Prostate gland (tissue), 2 donors: Measurements from ENCODE around the gene ZNF385D. TPM values are rescaled to one million over a fixed set of nuclear protein-coding genes. Genes with fewer than 3 reads are reported as not detected.

Source experiments
- DNase-seq: peaks from one replicate; pipeline ENCODE4 v3.0.0-alpha.2; 2019; ENCODE audit warnings: low spot score
- H3K27ac ChIP-seq, 2 donors: fragments of 200-600 bp; sonication (generic); 2 replicates each; pipeline ENCODE4 v1.5.1; 2017 to 2019
- H3K27me3 ChIP-seq: fragments of 200-600 bp; sonication (generic); replicated peaks from 2 replicates; pipeline ENCODE4 v1.5.1; 2019; ENCODE audit not compliant: insufficient read depth
- H3K36me3 ChIP-seq, 2 donors: fragments of 200-600 bp; sonication (generic); 1 replicate in 1 of 2; 2 replicates in 1 of 2; pipeline versions ENCODE4 v1.5.1 to v1.8.1; 2017 to 2019
- H3K4me1 ChIP-seq: fragments of 200-600 bp; sonication (generic); replicated peaks from 2 replicates; pipeline ENCODE4 v1.5.1; 2019
- H3K4me3 ChIP-seq, 2 donors: fragments of 200-600 bp; sonication (generic); 2 replicates each; pipeline ENCODE4 v1.5.1; 2017 to 2019
- H3K9me3 ChIP-seq: fragments of 200-600 bp; sonication (generic); 2 replicates; pipeline ENCODE4 v1.5.1; 2017
- POLR2A ChIP-seq: fragments of 450-650 bp; IDR thresholded peaks from one replicate; pipeline ENCODE4 v1.6.1; 2016; ENCODE audit warnings: antibody characterized with exemption, mild to moderate bottlenecking
- POLR2AphosphoS5 ChIP-seq: sonication (generic); formaldehyde crosslinking; IDR thresholded peaks from one replicate; pipeline ENCODE4 v1.6.1; 2017; ENCODE audit warnings: antibody characterized with exemption
- WGBS: methylation state at CpG from one replicate; pipeline ENCODE4 v1.1.5; 2018; 5-methylcytosine and 5-hydroxymethylcytosine counted together
- intact Hi-C: fragments of 100-400 bp; cut with DNase I; formaldehyde crosslinking; loops from one replicate; pipeline ENCODE4 v1.14.2; 2022
- total RNA-seq, 2 donors: library from RNA; depleted of rRNA; stranded (reverse); fragments of >200 nt; gene quantifications; one replicate each; pipeline ENCODE4 v1.1.0, GENCODE V29; 2016
- TF ChIP-seq, protein P1 (sequence below), 4 experiments: fragments of 200-600 bp in 2 of 4; fragments of 450-650 bp in 2 of 4; sonication (generic) in 2 of 4; IDR thresholded peaks; 1 replicate in 3 of 4; 2 replicates in 1 of 4; pipeline ENCODE4 v1.5.1; 2016 to 2019; ENCODE audit warnings: antibody characterized with exemption in 4 of 4, mild to moderate bottlenecking in 2 of 4, moderate library complexity in 2 of 4

ZNF385D gene
- total RNA-seq, 2 donors from 2014 or later, result 1.0 to 5.9 TPM

DNA sequence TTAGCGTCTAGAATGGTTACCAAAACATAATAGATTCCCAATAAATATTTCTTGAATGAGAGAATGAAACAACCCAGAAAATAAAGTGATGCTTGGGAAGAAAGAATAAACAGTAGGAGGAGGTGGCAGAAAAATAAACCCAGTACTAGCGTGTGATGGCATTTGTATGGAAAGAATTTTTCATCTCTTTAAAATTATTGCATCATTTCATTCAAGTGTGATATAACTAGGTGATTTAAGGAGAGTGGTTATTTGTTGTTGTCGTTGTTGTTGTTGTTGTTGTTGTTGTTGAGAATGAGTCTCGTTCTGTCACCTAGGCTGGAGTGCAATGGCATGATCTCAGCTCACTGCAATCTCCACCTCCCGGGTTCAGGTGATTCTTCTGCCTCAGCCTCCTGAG lies 293.9 kb downstream of the ZNF385D start:
- no peaks in the 10 kb centered on the region for H3K27me3 ChIP-seq
- H3K4me1 ChIP-seq, result no peaks in the 10 kb centered on the region
- H3K27ac ChIP-seq, result no peak overlapping the region
- no peak for TF ChIP-seq POLR2A
- TF ChIP-seq POLR2AphosphoS5, result no peak
- TF ChIP-seq, protein P1, sequence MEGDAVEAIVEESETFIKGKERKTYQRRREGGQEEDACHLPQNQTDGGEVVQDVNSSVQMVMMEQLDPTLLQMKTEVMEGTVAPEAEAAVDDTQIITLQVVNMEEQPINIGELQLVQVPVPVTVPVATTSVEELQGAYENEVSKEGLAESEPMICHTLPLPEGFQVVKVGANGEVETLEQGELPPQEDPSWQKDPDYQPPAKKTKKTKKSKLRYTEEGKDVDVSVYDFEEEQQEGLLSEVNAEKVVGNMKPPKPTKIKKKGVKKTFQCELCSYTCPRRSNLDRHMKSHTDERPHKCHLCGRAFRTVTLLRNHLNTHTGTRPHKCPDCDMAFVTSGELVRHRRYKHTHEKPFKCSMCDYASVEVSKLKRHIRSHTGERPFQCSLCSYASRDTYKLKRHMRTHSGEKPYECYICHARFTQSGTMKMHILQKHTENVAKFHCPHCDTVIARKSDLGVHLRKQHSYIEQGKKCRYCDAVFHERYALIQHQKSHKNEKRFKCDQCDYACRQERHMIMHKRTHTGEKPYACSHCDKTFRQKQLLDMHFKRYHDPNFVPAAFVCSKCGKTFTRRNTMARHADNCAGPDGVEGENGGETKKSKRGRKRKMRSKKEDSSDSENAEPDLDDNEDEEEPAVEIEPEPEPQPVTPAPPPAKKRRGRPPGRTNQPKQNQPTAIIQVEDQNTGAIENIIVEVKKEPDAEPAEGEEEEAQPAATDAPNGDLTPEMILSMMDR (IDR thresholded peaks at IDR 0.05), result no peak
- intact Hi-C loops, result no loop called here
- no peaks in the 10 kb centered on the region for H3K9me3 ChIP-seq
- no peak for DNase-seq
- no peak overlapping the region for H3K4me3 ChIP-seq
- H3K36me3 ChIP-seq, result no peaks in the 10 kb centered on the region
- 76% methylated on average over 5 of the region's 5 CpGs for WGBS

GRCh38 chr3:21449738-21450137 lies 301.3 kb downstream of the ZNF385D start:
- H3K27me3 ChIP-seq, result no peaks in the 10 kb centered on the region
- DNase-seq, result no peak
- no peak overlapping the region for H3K4me3 ChIP-seq
- TF ChIP-seq POLR2AphosphoS5 (no peak), POLR2A (no peak)
- TF ChIP-seq, protein P1 (IDR thresholded peaks at IDR 0.05), result no peak
- no peaks in the 10 kb centered on the region for H3K4me1 ChIP-seq
- H3K27ac ChIP-seq, result no peak overlapping the region
- intact Hi-C loops, result no loop called here
- no peaks in the 10 kb centered on the region for H3K36me3 ChIP-seq
- no peaks in the 10 kb centered on the region for H3K9me3 ChIP-seq
- WGBS, result 60% methylated on average over 2 of the region's 2 CpGs

DNA sequence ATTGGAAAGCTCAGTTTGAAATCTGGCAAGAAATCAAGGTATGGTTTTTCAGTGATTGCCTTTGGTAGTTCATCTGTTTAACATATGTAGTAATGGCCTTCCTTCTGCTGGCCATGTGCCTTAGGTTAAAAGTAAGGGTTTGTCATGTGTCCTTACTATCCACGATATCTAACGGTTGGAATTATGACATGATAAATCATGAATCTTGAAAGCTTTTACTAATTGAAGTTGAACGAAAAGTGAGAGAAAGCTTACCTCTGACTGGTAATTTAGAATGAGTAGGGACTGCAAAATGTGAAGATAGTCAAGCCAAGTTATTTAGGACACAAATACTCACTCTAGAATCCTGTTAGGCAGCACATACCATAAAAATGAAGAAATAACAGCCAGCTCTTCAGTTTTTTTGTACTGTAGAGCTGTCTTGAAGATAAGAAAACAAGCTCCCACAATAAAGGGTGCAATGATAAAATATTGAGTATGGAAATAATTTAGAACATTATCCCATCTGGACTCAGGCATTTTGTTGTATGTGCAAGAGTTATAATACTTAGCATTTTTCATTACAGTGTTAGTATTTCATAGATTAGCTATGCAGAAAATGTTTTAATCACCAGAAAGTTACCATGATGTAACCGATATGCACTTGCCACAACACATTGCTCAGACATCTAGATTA lies 303.4 kb downstream of the ZNF385D start:
- Histone ChIP-seq H3K4me1 (no peaks in the 10 kb centered on the region), H3K27me3 (no peaks in the 10 kb centered on the region), H3K36me3 (no peaks in the 10 kb centered on the region), H3K9me3 (no peaks in the 10 kb centered on the region), H3K4me3 (no peak overlapping the region), H3K27ac (no peak overlapping the region)
- TF ChIP-seq, protein P1 (IDR thresholded peaks at IDR 0.05), result no peak
- TF ChIP-seq POLR2AphosphoS5 (no peak), POLR2A (no peak)
- intact Hi-C loops, result no loop called here
- no peak for DNase-seq
- WGBS, result 75% methylated on average over 4 of the region's 4 CpGs

DNA sequence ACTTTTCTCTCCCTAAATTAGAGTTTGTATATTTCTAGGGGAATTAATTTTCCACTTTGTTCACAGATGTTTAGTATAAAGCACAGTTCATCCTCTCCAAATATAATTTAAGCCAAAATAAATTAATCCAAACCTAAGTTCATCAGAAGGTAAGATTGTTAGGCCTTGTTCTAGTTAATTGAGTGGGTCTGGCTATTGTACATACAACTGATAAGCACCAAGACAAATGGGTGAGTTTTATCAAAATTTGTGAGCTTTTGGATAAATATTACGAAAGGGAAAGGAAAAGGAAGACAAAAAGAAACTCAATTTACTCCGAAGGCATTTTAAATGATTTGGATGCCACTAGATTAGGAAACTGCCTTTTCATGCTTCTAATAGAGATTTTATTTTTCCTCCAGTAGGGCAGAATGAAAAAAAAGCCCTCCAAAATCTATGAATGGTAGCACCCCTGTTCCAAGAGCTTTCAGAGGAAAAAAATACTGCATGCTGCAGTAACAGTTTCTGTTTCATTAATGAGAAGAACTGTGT lies 304.0 kb downstream of the ZNF385D start:
- TF ChIP-seq POLR2A (no peak), POLR2AphosphoS5 (no peak)
- TF ChIP-seq, protein P1 (IDR thresholded peaks at IDR 0.05), result no peak
- intact Hi-C loops, result no loop called here
- DNase-seq, result no peak
- Histone ChIP-seq H3K27me3 (no peaks in the 10 kb centered on the region), H3K4me1 (no peaks in the 10 kb centered on the region), H3K4me3 (no peak overlapping the region), H3K27ac (no peak overlapping the region), H3K9me3 (no peaks in the 10 kb centered on the region), H3K36me3 (no peaks in the 10 kb centered on the region)
- WGBS, result 59% methylated on average over 2 of the region's 2 CpGs

GRCh38 chr3:21446027-21446426 lies 305.0 kb downstream of the ZNF385D start:
- DNase-seq, result no peak
- intact Hi-C loops, result no loop called here
- no peak overlapping the region for H3K4me3 ChIP-seq
- no peaks in the 10 kb centered on the region for H3K36me3 ChIP-seq
- H3K27ac ChIP-seq, result no peak overlapping the region
- WGBS, result 87% methylated on average over 3 of the region's 3 CpGs
- no peaks in the 10 kb centered on the region for H3K9me3 ChIP-seq
- no peak for TF ChIP-seq POLR2AphosphoS5
- TF ChIP-seq, protein P1 (IDR thresholded peaks at IDR 0.05), result no peak
- TF ChIP-seq POLR2A, result no peak
- H3K27me3 ChIP-seq, result no peaks in the 10 kb centered on the region
- no peaks in the 10 kb centered on the region for H3K4me1 ChIP-seq
